ENCODE data around the gene TNFSF8. TPM values are rescaled to one million over a fixed set of nuclear protein-coding genes. Genes with fewer than 3 reads are reported as not detected.

TNFSF8 gene
- total RNA-seq, 1 experiment from 2014 or later, result not detected

DNA sequence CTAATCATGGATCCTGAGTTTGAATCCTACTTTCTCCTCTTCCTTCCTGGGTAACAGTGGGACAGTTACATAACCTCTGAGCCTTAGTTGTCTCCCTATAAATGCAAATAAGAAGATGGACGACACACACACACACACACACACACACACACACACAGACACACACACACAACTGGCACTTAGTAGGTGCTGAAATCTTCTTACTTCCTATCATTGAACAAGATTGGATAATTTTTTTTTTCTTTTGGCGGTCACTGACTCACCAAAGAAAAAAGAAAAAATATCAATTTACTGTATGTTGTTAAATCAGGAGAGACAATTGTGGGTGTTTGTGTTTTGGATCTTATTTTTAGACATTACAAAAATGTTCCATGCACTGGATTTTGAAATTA, 28.4 kb upstream of the TNFSF8 start:
- H3K4me3 Mint-ChIP-seq (ENCODE audit: low read depth, unreplicated experiment), result no peak overlapping the region
- no peak for DNase-seq
- peaks cover 8% of the 10 kb centered on the region for H3K9me3 Mint-ChIP-seq (ENCODE audit: low read depth, unreplicated experiment)
- no peak for TF ChIP-seq CTCF (IDR thresholded peaks at IDR 0.05; ENCODE audit: unreplicated experiment)
- no TSS peak for BruUV-seq (replicated peaks)
- intact Hi-C loops (cut with micrococcal nuclease; ENCODE audit: unreplicated experiment), result no loop called here
- H3K4me1 Mint-ChIP-seq (ENCODE audit: low read depth, unreplicated experiment), result no peaks in the 10 kb centered on the region
- H3K36me3 Mint-ChIP-seq (ENCODE audit: insufficient read depth, unreplicated experiment), result no peaks in the 10 kb centered on the region
- CTCF ChIA-PET, result no interaction called here
- peaks cover 84% of the 10 kb centered on the region for H3K27me3 Mint-ChIP-seq (ENCODE audit: unreplicated experiment)
- H3K27ac Mint-ChIP-seq (ENCODE audit: unreplicated experiment), result no peak overlapping the region

DNA sequence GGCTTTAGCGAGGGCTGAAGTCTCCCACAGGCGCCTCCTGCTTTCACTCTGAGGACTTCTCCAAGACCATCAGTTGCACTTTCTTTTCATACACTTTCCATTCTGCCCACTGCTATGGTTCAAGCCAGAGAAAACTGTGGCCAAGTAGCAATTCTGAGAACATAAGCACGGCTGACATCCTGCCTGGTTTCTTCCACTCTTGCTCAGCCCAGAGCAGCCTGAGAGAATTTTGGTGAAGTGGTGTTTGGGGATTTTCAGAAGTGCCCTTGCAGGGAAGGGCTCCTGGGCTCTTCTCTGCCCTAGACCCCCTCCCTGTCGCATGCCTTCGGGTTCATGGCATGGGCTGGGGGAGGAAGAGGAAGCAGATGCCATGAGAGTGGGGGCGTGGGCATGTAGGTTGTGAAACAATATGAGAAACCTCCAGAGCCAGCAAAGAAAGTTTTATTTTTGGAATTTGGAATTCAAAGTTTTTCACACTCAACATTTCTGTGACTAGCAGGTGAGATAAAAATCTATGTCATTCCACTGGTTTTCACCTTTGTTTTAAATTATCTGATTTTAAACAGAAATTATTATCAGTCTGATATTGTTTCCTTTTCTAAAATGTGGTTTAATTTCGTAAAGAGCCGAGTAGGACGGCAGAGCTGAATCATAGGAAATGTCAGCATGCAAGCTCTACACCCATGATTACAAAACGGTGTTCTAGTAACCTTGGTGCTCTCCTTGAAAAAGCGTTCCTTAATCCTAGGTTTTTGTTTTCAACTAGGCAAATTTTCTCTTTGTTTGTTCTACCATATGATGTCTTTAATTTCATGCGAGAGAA, 27.8 kb upstream of the TNFSF8 start:
- intact Hi-C loops (cut with micrococcal nuclease; ENCODE audit: unreplicated experiment), result no loop called here

DNA sequence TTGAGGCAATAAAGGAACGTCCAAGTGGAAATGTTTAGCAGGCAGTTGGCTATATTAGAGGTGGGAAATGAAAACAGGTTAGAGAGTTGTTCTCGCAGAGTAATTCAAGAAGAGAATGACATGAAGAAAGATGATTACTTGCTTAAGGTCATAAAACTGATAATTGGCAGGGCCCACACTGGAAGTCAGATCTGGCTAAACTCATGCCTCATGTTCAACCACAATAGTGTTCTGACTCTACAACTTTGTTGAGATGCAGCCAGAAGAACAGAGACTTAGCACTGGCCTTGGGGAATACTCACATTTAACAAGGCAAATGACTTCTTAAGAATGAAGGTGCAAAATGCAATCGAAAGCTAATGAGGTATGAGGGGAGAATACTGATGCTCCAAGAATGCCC, 27.2 kb upstream of the TNFSF8 start:
- Mint-ChIP-seq H3K27ac (ENCODE audit: unreplicated experiment) (no peak overlapping the region), H3K4me3 (ENCODE audit: low read depth, unreplicated experiment) (no peak overlapping the region), H3K4me1 (ENCODE audit: low read depth, unreplicated experiment) (no peaks in the 10 kb centered on the region), H3K9me3 (ENCODE audit: low read depth, unreplicated experiment) (peaks cover 8% of the 10 kb centered on the region), H3K36me3 (ENCODE audit: insufficient read depth, unreplicated experiment) (no peaks in the 10 kb centered on the region), H3K27me3 (ENCODE audit: unreplicated experiment) (peaks cover 80% of the 10 kb centered on the region)
- DNase-seq, result no peak
- intact Hi-C loops (cut with micrococcal nuclease; ENCODE audit: unreplicated experiment), result no loop called here
- BruUV-seq (replicated peaks), result no TSS peak
- CTCF ChIA-PET, result no interaction called here
- TF ChIP-seq CTCF (IDR thresholded peaks at IDR 0.05; ENCODE audit: unreplicated experiment), result no peak

More for the DNA sequence above, 27.8 kb upstream of the TNFSF8 start:
- H3K4me1 Mint-ChIP-seq (ENCODE audit: low read depth, unreplicated experiment), result no peaks in the 10 kb centered on the region
- peaks cover 8% of the 10 kb centered on the region for H3K9me3 Mint-ChIP-seq (ENCODE audit: low read depth, unreplicated experiment)
- CTCF ChIA-PET, result no interaction called here
- no peak for DNase-seq
- H3K27ac Mint-ChIP-seq (ENCODE audit: unreplicated experiment), result no peak overlapping the region
- no peaks in the 10 kb centered on the region for H3K36me3 Mint-ChIP-seq (ENCODE audit: insufficient read depth, unreplicated experiment)
- peaks cover 81% of the 10 kb centered on the region for H3K27me3 Mint-ChIP-seq (ENCODE audit: unreplicated experiment)
- no peak for TF ChIP-seq CTCF (IDR thresholded peaks at IDR 0.05; ENCODE audit: unreplicated experiment)
- BruUV-seq (replicated peaks), result no TSS peak
- no peak overlapping the region for H3K4me3 Mint-ChIP-seq (ENCODE audit: low read depth, unreplicated experiment)

DNA sequence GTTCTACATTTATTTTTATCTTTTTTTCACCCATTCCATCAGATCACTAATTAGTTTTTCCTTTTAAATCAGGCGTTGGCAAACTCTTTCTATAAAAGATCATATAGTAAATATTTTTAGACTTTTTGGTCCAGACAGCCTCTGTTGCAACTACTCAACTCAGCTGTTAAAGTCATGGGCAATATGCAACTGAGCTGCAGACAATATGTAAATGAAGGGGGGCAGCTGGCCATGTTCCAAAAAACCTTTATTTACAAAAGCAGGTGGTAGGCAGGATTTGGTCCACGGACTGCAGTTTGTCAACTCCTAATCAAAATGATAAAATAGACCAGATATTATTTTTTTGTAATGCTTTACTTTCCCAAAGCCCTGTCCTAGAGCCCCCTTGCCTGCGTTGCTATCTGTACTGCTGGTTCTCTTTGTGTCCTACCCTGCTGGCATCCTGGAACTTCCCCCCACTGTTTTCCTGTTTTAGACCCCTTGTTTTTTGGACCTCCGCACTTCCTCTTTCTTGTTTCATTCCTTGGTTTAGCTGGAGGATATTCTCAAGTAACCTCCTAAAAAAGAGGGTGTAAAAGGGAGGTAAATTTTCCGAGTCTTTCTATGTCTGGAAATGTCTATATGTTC, 24.7 kb upstream of the TNFSF8 start:
- intact Hi-C loops (cut with micrococcal nuclease; ENCODE audit: unreplicated experiment), result loop anchor here (2.0 kb wide), 1 partner anchor 20 kb away; no protein-coding TSS in a partner anchor
- peaks cover 8% of the 10 kb centered on the region for H3K9me3 Mint-ChIP-seq (ENCODE audit: low read depth, unreplicated experiment)
- no peak for TF ChIP-seq CTCF (IDR thresholded peaks at IDR 0.05; ENCODE audit: unreplicated experiment)
- peaks cover 69% of the 10 kb centered on the region for H3K27me3 Mint-ChIP-seq (ENCODE audit: unreplicated experiment)
- CTCF ChIA-PET, result no interaction called here
- H3K36me3 Mint-ChIP-seq (ENCODE audit: insufficient read depth, unreplicated experiment), result no peaks in the 10 kb centered on the region
- BruUV-seq (replicated peaks), result no TSS peak
- H3K4me3 Mint-ChIP-seq (ENCODE audit: low read depth, unreplicated experiment), result no peak overlapping the region
- no peak for DNase-seq
- no peak overlapping the region for H3K27ac Mint-ChIP-seq (ENCODE audit: unreplicated experiment)
- H3K4me1 Mint-ChIP-seq (ENCODE audit: low read depth, unreplicated experiment), result no peaks in the 10 kb centered on the region
